ENCODE results near the gene NTM. TPM values are rescaled to one million over a fixed set of nuclear protein-coding genes. Genes with fewer than 3 reads are reported as not detected.

Gene NTM
- total RNA-seq, 3 donors from 2014 or later = 0.66 to 9.0 (median 1.0) TPM

DNA sequence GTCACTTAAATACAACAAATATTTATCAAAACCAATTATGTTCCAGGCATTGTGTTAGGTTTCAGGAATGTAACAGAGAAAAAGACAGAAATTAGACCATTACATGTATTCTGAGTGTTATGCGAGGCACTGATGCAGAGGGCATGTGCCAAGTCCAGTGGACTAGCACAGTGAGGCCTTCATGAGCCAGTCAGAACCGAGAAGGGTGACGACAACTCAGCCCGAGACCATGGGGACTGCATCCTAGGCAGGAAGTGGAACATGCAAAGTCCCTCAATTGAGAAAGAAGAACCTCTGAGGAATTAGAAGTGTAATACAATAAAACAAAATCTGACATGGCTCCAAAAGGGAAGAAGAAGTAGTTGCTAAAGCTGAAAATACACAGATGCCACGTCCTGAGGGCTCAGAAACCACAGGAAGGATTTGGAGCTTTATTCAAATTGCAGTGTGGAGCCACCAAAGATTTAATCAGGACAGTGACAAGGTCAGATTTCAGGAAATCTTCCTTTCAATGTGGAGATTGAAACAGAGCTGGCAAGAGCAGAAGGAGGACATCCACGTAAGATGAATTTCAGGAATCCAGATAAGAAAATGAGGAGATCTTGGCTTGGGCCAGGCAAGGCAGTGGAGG is 529.6 kb downstream of the NTM start:
- Histone ChIP-seq H3K36me3 (no peaks in the 10 kb centered on the region), H3K27me3 (no peaks in the 10 kb centered on the region), H3K4me1 (no peaks in the 10 kb centered on the region), H3K9me3 (peaks cover 0 to 4% of the 10 kb centered on the region in 2 donors), H3K4me3 (no peak overlapping the region), H3K27ac (no peak overlapping the region)
- no peak for DNase-seq (ENCODE audit: low spot score in 2 of 2)
- TF ChIP-seq POLR2AphosphoS5 (IDR thresholded peaks at IDR 0.05) = no peak
- no peak for TF ChIP-seq POLR2A (IDR thresholded peaks at IDR 0.05)
- TF ChIP-seq, protein P1, sequence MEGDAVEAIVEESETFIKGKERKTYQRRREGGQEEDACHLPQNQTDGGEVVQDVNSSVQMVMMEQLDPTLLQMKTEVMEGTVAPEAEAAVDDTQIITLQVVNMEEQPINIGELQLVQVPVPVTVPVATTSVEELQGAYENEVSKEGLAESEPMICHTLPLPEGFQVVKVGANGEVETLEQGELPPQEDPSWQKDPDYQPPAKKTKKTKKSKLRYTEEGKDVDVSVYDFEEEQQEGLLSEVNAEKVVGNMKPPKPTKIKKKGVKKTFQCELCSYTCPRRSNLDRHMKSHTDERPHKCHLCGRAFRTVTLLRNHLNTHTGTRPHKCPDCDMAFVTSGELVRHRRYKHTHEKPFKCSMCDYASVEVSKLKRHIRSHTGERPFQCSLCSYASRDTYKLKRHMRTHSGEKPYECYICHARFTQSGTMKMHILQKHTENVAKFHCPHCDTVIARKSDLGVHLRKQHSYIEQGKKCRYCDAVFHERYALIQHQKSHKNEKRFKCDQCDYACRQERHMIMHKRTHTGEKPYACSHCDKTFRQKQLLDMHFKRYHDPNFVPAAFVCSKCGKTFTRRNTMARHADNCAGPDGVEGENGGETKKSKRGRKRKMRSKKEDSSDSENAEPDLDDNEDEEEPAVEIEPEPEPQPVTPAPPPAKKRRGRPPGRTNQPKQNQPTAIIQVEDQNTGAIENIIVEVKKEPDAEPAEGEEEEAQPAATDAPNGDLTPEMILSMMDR (IDR thresholded peaks at IDR 0.05) = no peak
- intact Hi-C loops (cut with DNase I; ENCODE audit: low total_unique reads) = no loop called here

- intact Hi-C loops (cut with DNase I; ENCODE audit: low total_unique reads) = no loop called here
- TF ChIP-seq POLR2A (IDR thresholded peaks at IDR 0.05) (no peak), POLR2AphosphoS5 (IDR thresholded peaks at IDR 0.05) (no peak)
- TF ChIP-seq, protein P1 (IDR thresholded peaks at IDR 0.05) = no peak
- peaks cover 0 to 4% of the 10 kb centered on the region in 2 donors for H3K27me3 ChIP-seq
- no peak for DNase-seq (ENCODE audit: low spot score in 2 of 2)
- H3K4me3 ChIP-seq = no peak overlapping the region
- H3K36me3 ChIP-seq = no peaks in the 10 kb centered on the region
- no peaks in the 10 kb centered on the region for H3K4me1 ChIP-seq
- H3K27ac ChIP-seq = no peak overlapping the region
- H3K9me3 ChIP-seq = no peaks in the 10 kb centered on the region
Observed at GRCh38 chr11:131902421-131902820, 532.0 kb downstream of the NTM start.

- Histone ChIP-seq H3K4me3 (no peak overlapping the region), H3K9me3 (no peaks in the 10 kb centered on the region), H3K27ac (no peak overlapping the region), H3K4me1 (no peaks in the 10 kb centered on the region), H3K27me3 (peaks cover 0 to 8% of the 10 kb centered on the region in 2 donors), H3K36me3 (no peaks in the 10 kb centered on the region)
- DNase-seq (ENCODE audit: low spot score in 2 of 2) = no peak
- TF ChIP-seq POLR2A (IDR thresholded peaks at IDR 0.05) (no peak), POLR2AphosphoS5 (IDR thresholded peaks at IDR 0.05) (no peak)
- intact Hi-C loops (cut with DNase I; ENCODE audit: low total_unique reads) = no loop called here
Observed at GRCh38 chr11:131903074-131903473, 532.7 kb downstream of the NTM start.

DNA sequence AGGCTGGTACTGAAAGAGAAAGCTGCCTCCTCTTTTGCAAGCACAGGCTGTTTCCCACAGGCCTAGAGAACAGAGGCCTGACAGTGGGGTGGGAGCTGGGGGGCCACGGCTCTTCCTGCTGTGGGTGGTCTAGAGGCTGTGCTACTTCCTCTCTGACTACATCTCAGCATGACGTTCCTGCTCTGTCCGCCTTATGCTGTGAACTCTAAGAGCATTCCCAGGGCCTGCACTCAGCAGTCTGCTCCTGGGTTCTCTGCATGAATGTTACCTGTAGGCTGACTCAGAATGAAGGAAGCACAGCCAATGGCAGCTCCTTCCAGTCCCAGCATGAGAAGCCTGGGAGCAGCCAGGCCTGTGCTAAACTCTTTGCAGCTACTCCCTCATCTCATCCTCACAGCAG is 534.3 kb downstream of the NTM start:
- no peak overlapping the region for H3K27ac ChIP-seq
- no peaks in the 10 kb centered on the region for H3K36me3 ChIP-seq
- TF ChIP-seq, protein P1 (IDR thresholded peaks at IDR 0.05) = no peak
- TF ChIP-seq POLR2AphosphoS5 (IDR thresholded peaks at IDR 0.05) (no peak), POLR2A (IDR thresholded peaks at IDR 0.05) (no peak)
- H3K4me3 ChIP-seq = no peak overlapping the region
- no peaks in the 10 kb centered on the region for H3K4me1 ChIP-seq
- intact Hi-C loops (cut with DNase I; ENCODE audit: low total_unique reads) = no loop called here
- DNase-seq (ENCODE audit: low spot score in 2 of 2) = no peak
- peaks cover 0 to 11% of the 10 kb centered on the region in 2 donors for H3K27me3 ChIP-seq
- H3K9me3 ChIP-seq = no peaks in the 10 kb centered on the region

- Histone ChIP-seq H3K36me3 (no peaks in the 10 kb centered on the region), H3K4me1 (no peaks in the 10 kb centered on the region), H3K9me3 (no peaks in the 10 kb centered on the region), H3K27me3 (peaks cover 0 to 30% of the 10 kb centered on the region in 2 donors), H3K27ac (no peak overlapping the region), H3K4me3 (no peak overlapping the region)
- intact Hi-C loops (cut with DNase I; ENCODE audit: low total_unique reads) = no loop called here
- DNase-seq (ENCODE audit: low spot score in 2 of 2) = no peak
- TF ChIP-seq POLR2AphosphoS5 (IDR thresholded peaks at IDR 0.05) (no peak), POLR2A (IDR thresholded peaks at IDR 0.05) (no peak)
- TF ChIP-seq, protein P1 (IDR thresholded peaks at IDR 0.05) = no peak
Observed at GRCh38 chr11:131906963-131907362, 536.5 kb downstream of the NTM start.

All from breast epithelium (tissue), 4 donors.